Nephron (organoid): ENCODE results near the gene CASQ2.

Experiments used
- H3K27ac Mint-ChIP-seq, 3 experiments: 2 replicates each; pipeline ENCODE4 v1.8.0; 2020; ENCODE audit warnings: mixed read lengths in 3 of 3, mild to moderate bottlenecking in 2 of 3, moderate library complexity in 1 of 3
- H3K27me3 Mint-ChIP-seq: 2 replicates; pipeline ENCODE4 v1.8.0; 2021; ENCODE audit warnings: low read depth, mild to moderate bottlenecking, moderate library complexity, mixed read lengths
- H3K36me3 Mint-ChIP-seq: 2 replicates; pipeline ENCODE4 v1.8.0; 2020; ENCODE audit warnings: low read depth, mixed read lengths
- H3K4me1 Mint-ChIP-seq: 2 replicates; pipeline ENCODE4 v1.8.0; 2020; ENCODE audit warnings: mixed read lengths
- H3K4me3 Mint-ChIP-seq, 3 experiments: 2 replicates each; pipeline ENCODE4 v1.8.0; 2020; ENCODE audit warnings: mild to moderate bottlenecking in 3 of 3, mixed read lengths in 3 of 3, moderate library complexity in 2 of 3
- H3K9me3 Mint-ChIP-seq: 2 replicates; pipeline ENCODE4 v1.8.0; 2020; ENCODE audit warnings: mixed read lengths
- CTCF ChIP-seq, 3 experiments: fragments of 200-600 bp; sonication (generic); IDR thresholded peaks; one replicate each; pipeline ENCODE4 v1.5.0; 2021; ENCODE audit warnings: antibody characterized with exemption in 3 of 3; ENCODE audit not compliant: unreplicated experiment in 3 of 3

Gene CASQ2

GRCh38 chr1:115768549-115768948 is at the start of gene CASQ2:
Gene CASQ2, minus strand, starts transcription at chr1:115768714. Its CDS starts 173 bp downstream, at chr1:115768541.
- Mint-ChIP-seq H3K4me1 (peaks cover 39% of the 10 kb centered on the region), H3K4me3 (peak within 1 kb of the TSS; percentile 50 to 93 (median 80)), H3K36me3 (no peaks in the 10 kb centered on the region), H3K27ac (peak within 1 kb of the TSS; percentile 22 to 73 (median 51)), H3K27me3 (peaks cover 8% of the 10 kb centered on the region), H3K9me3 (no peaks in the 10 kb centered on the region)
- no peak for TF ChIP-seq CTCF (IDR thresholded peaks at IDR 0.05; ENCODE audit: unreplicated experiment in 3 of 3)

GRCh38 chr1:115815694-115816093 is 47.2 kb upstream of the CASQ2 start:
- H3K4me1 Mint-ChIP-seq: no peaks in the 10 kb centered on the region
- H3K36me3 Mint-ChIP-seq: no peaks in the 10 kb centered on the region
- no peak overlapping the region for H3K27ac Mint-ChIP-seq
- no peak for TF ChIP-seq CTCF (IDR thresholded peaks at IDR 0.05; ENCODE audit: unreplicated experiment in 3 of 3)
- no peak overlapping the region for H3K4me3 Mint-ChIP-seq
- no peaks in the 10 kb centered on the region for H3K27me3 Mint-ChIP-seq
- no peaks in the 10 kb centered on the region for H3K9me3 Mint-ChIP-seq

- H3K27me3 Mint-ChIP-seq: no peaks in the 10 kb centered on the region
- TF ChIP-seq CTCF (IDR thresholded peaks at IDR 0.05; ENCODE audit: unreplicated experiment in 3 of 3): no peak
- no peaks in the 10 kb centered on the region for H3K4me1 Mint-ChIP-seq
- no peak overlapping the region for H3K27ac Mint-ChIP-seq
- no peaks in the 10 kb centered on the region for H3K36me3 Mint-ChIP-seq
- no peaks in the 10 kb centered on the region for H3K9me3 Mint-ChIP-seq
- no peak overlapping the region for H3K4me3 Mint-ChIP-seq
Measured at GRCh38 chr1:115814685-115815398, 46.3 kb upstream of the CASQ2 start.

GRCh38 chr1:115813727-115814126 is 45.2 kb upstream of the CASQ2 start:
- no peaks in the 10 kb centered on the region for H3K9me3 Mint-ChIP-seq
- H3K4me3 Mint-ChIP-seq: no peak overlapping the region

GRCh38 chr1:115811140-115811828 is 42.8 kb upstream of the CASQ2 start:
- Mint-ChIP-seq H3K4me3 (no peak overlapping the region), H3K27me3 (no peaks in the 10 kb centered on the region), H3K36me3 (no peaks in the 10 kb centered on the region), H3K27ac (no peak overlapping the region), H3K9me3 (no peaks in the 10 kb centered on the region), H3K4me1 (no peaks in the 10 kb centered on the region)
- no peak for TF ChIP-seq CTCF (IDR thresholded peaks at IDR 0.05; ENCODE audit: unreplicated experiment in 3 of 3)

More at GRCh38 chr1:115813727-115814126, 45.2 kb upstream of the CASQ2 start:
- no peak for TF ChIP-seq CTCF (IDR thresholded peaks at IDR 0.05; ENCODE audit: unreplicated experiment in 3 of 3)
- Mint-ChIP-seq H3K4me1 (no peaks in the 10 kb centered on the region), H3K27ac (no peak overlapping the region), H3K27me3 (no peaks in the 10 kb centered on the region), H3K36me3 (no peaks in the 10 kb centered on the region)
